ENCODE data around the gene TCF7L1.

Gene TCF7L1

DNA sequence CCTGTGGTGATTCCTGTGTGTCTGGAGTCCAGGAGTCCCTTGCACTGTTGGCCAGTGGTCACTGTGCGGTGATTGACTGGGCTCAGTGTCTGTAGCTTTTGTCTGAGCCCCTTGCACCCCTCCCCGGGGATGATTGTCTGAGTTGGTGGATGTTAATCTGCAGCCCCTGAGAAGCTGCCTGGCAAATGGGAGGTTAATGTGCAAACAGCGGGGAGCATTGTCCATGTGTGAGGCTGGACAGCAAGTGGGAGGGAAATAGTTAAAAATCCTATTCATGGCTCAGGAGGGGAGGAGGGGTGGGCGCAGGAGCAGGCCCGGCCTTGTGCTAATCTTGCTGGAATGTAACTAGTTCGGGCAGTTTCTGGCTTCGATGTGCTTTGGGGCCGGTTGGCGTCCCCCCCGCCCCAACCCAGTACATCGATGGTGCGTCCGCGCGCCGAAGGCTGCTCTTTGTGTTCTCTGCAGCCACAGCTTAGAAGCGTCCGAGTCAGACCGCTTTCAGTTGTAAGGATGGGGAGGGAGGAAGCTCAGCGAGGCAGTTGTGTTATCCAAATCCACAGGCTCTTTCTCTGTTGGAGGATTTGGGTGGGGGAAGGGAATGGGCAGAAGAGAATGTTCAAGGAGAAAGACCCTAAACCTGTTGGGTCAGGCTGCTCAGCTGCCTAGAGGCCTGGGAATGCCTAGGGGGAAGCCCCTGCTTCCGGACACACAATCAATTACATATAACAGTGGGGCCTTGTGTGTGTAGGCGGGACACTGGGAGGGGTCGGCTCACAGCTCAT, 122.8 kb downstream of the TCF7L1 start:
- no peak for TF ChIP-seq CTCF (conservative IDR thresholded peaks at IDR 0.05; ENCODE audit: low read depth, low read length)
- peak; percentile 76 for DNase-seq (ENCODE audit: low read depth)
- peak overlapping the region; percentile 35 for H3K4me3 ChIP-seq (ENCODE audit: low read length)

- no peak overlapping the region for H3K4me3 ChIP-seq (ENCODE audit: low read length)
- no peak for DNase-seq (ENCODE audit: low read depth)
- TF ChIP-seq CTCF (conservative IDR thresholded peaks at IDR 0.05; ENCODE audit: low read depth, low read length) = no peak
Observed at GRCh38 chr2:85257359-85257969, 124.3 kb downstream of the TCF7L1 start.

GRCh38 chr2:85257970-85258605, 124.9 kb downstream of the TCF7L1 start:
- TF ChIP-seq CTCF (conservative IDR thresholded peaks at IDR 0.05; ENCODE audit: low read depth, low read length) = no peak
- DNase-seq (ENCODE audit: low read depth) = no peak
- no peak overlapping the region for H3K4me3 ChIP-seq (ENCODE audit: low read length)

DNA sequence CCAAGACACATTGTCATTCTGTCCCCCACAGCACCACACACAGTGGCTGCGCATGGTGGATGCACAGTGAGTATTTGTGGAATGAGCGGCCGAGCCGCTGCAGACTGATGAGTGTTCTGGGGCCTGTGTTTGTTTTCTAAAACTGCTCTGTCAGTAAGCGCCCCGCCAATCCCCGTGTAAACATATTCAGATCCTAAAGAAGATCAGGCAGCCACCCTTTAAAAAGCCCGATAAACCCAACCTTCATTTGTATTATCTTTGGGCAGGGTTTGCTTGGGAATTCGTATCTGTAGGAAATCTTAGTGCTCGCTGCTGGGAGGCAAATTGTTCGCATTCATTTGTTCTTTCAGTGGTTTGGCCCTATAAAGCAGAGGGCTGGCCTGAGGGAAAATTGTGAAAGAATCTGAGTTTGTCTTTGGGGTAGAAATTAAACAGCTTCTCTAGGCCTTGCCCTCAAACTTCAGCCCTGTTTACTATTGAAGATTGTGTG, 126.0 kb downstream of the TCF7L1 start:
- no peak for DNase-seq (ENCODE audit: low read depth)
- TF ChIP-seq CTCF (conservative IDR thresholded peaks at IDR 0.05; ENCODE audit: low read depth, low read length) = no peak

GRCh38 chr2:85259879-85260278, 126.7 kb downstream of the TCF7L1 start:
- no peak for DNase-seq (ENCODE audit: low read depth)
- TF ChIP-seq CTCF (conservative IDR thresholded peaks at IDR 0.05; ENCODE audit: low read depth, low read length) = no peak
- no peak overlapping the region for H3K4me3 ChIP-seq (ENCODE audit: low read length)

More for the DNA sequence above, 126.0 kb downstream of the TCF7L1 start:
- no peak overlapping the region for H3K4me3 ChIP-seq (ENCODE audit: low read length)

GRCh38 chr2:85263591-85263990, 130.4 kb downstream of the TCF7L1 start:
- TF ChIP-seq CTCF (conservative IDR thresholded peaks at IDR 0.05; ENCODE audit: low read depth, low read length) = no peak
- H3K4me3 ChIP-seq (ENCODE audit: low read length) = no peak overlapping the region
- DNase-seq (ENCODE audit: low read depth) = no peak

All from retinal pigment epithelial cell (primary cell).